ENCODE results near the gene RASSF5.
"Not testable (repeated sequence)": the region's sequence is repeated elsewhere in the genome, so short reads cannot be mapped to it uniquely, and the experiment has no call there.

Gene RASSF5

GRCh38 chr1:206572835-206573234 is 65.5 kb downstream of the RASSF5 start:
- DNase-seq (ENCODE audit: low read depth): no peak

GRCh38 chr1:206573319-206573718 is 66.0 kb downstream of the RASSF5 start:
- DNase-seq (ENCODE audit: low read depth): no peak

- no peak for DNase-seq (ENCODE audit: low read depth)
These were observed 66.4 kb downstream of the RASSF5 start for GRCh38 chr1:206573762-206574161.

DNA sequence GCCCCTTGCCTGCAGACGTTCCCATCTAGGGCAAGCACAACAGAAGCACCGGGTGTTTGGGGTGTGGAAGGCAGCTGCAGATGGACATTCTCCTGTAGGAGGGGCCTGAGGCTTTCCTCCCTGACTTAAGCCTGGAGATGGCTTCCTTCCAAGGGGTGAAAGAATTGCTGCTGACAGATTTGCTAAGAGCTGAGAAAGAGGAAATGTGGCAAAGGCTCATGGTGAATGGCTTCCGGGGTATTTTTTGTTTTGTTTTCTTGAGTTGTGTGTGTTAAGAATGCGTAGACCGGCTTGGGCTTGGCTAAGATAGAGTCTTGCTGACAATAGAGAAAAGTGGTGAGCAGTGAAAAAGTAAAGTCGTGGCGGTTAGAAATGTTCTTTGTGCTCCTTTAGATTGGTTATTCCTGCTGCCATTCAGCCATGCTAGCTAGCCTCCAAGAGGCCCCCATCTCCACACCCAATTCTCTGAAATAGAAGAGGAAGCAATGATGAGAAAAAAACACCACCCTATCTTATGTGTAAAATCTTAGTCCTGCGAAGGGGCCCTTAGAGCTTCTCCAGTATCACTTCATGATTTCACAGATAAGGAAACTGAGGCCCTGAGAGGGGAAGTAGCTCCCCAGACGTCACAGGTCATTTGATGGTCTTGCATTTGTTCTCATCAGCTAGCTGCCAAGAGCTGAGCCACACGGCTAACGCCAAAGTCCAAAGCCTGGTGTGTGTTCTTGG is 68.0 kb downstream of the RASSF5 start:
- peak; percentile 54 for DNase-seq (ENCODE audit: low read depth)

DNA sequence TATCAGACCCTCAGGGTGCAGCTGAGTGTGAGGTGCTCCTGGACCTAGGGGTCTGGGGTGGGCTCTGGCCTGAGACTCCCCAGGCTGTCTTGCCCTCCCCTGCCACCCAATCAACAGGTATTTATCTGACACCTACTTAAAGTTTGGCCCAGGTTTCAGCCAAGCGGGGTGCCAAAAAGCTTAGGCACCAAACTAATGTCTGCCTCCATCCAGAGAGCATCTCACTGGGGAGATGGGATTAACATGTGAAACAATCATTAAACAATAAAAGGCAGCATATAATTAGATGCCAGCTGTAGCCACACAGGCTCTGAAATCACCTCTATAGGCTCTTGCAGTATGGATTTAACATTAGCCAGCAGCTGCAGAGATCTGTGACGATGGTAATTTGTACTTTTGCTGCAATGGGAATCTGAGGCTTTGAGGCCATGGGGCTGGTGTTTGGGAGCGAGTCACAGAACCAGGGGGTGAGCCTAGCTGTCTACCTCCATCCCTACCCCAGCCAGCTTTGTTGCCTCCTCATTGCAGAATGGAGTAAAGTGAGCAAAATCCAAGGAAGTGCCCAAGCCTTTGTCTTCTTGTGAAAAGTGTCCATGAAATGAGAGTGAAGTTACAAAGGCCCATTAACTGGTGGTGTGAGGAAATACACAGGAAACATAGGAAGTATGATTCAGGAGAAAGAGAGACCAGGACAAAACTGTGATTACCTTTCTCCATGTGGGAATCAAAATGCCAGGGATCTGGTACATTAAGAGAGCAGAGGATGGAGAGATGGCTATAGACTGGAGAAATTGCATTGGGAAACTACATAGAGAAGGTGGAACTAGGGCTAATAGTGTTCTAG is 68.8 kb downstream of the RASSF5 start:
- DNase-seq (ENCODE audit: low read depth): no peak

GRCh38 chr1:206577626-206578025 is 70.3 kb downstream of the RASSF5 start:
- no peak for DNase-seq (ENCODE audit: low read depth)

DNA sequence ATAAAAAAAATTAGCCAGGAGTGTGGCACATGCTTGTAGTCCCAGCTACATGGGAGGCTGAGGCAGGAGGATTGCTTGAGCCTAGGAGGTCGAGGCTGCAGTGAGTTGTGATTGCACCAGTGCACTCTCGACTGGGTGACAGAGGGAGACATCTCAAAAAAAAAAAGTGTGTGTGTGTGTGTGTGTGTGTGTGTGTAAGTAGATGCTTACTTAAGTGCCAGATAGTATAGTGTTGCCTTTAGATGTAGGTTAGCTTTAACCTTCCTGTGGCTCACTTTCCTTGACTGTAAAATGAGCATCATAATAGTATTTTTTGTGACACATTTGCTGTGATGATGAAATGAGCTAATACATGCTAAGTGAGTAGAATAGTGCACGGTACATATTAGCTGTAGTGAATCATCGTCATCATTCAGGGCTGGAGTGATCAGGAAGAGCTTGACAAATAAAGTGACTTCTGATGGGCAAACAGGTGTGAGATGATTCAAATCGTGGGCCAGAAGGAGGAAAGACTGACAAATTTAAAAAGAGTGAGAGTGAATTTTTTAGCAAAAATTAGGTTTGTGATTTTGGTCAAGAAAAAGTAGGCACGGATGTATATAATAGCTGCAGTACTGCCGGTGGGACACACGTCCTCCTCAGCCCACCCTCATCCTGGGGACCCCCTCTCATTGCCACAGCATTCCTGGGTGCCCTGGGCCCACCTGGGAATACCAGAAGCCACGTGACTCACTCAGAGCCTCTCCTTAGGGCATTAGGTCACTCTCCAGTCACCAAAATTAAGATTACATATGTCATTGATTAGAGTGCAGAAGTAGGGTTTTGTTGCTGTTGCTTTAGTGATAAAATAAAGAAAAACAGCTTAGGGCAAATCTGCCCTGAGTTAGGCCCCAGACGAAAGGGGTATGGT is 71.0 kb downstream of the RASSF5 start:
- DNase-seq (ENCODE audit: low read depth): peak; percentile 42

GRCh38 chr1:206578978-206579374 is 71.6 kb downstream of the RASSF5 start:
- DNase-seq (ENCODE audit: low read depth): no peak

GRCh38 chr1:206579747-206580437 is 72.6 kb downstream of the RASSF5 start:
- DNase-seq (ENCODE audit: low read depth): peak; percentile 66

DNA sequence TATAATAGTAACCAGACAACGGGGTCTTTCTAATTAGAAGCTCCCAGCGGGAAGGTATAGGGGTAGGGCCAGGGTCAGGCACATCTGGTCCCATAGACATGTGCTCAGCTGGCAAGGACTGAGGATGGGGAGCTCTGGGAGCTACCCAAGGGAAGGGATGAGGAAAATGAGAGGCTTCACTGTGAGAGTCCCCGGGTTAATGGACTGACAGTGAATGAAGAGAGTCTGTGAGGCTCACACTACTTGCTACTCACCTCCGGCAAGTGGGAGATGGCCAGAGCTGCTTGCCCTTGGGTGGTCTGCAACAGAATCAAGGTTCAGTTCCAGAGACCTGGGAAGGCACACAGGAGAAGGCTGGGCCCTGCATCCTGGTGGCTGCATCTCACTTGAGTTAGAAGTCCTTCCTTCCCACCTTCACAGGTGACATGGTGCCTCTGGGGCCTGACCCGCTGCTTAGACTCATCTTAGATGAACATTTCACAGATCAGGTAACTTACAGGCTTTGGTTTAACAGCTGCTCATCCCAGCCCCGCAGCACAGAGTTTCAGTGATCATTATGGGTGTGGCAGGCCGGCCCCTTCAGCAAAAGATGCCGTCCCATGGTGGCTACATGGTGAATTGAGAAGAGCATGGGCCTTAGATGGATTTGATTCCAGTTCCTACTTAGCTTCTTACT is 73.2 kb downstream of the RASSF5 start:
- DNase-seq (ENCODE audit: low read depth): no peak

DNA sequence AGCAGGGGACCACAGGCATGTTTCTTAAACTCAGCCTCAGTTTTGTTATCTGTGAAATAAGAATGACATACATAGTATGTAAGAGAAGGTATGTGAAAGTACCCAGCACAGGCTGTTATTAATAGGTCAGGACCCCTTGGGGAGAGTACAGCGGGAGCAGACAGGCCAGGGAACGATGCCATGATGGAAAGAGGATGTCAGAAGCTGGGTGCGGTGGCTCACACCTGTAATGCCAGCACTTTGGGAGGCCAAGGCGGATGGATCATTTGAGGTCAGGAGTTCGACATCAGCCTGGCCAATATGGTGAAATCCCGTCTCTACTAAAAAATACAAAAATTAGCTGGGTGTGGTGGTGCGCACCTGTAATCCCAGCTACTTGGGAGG is 73.8 kb downstream of the RASSF5 start:
- DNase-seq (ENCODE audit: low read depth): not testable (repeated sequence)

DNA sequence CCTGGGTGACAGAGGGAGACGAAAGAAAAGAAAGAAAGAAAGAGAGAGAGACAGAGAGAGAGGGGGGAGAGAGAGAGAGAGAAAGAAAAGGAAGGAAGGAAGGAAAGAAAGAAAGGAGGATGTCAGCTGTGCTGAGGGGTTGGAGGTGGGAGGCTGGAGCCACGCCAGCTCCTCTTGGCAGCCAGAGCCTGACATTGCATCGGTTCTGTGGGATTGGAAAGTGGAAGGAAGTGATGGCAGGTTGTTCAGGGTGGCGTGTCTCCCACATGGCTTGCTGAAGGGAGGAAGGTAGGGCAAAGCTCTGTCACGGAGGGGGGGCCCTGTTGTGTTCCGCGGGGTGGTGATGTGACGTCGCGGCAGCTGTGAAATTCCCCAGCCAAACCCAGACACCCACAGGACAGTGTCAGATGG is 74.2 kb downstream of the RASSF5 start:
- no peak for DNase-seq (ENCODE audit: low read depth)

DNA sequence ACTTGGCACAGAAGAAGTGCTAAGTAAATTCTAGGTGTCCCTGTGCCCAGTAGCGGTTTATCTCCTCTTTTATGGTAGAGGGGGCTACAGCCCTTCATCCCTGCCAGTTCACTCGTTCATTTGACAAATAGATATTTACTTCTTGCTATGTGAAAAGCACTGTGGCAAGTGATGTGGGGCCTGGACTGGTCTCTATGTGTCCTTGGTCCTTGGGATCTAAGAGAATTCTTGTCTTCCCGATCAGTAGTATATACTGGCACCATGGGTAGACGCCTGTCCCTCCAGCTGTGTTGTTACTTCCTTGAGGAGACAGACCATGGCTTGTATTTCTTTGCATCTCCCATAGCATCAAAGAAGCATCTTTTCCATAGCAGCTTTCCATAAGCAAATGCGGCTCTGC is 75.2 kb downstream of the RASSF5 start:
- no peak for DNase-seq (ENCODE audit: low read depth)

GRCh38 chr1:206582971-206583706 is 75.8 kb downstream of the RASSF5 start:
- DNase-seq (ENCODE audit: low read depth): no peak

GRCh38 chr1:206583707-206584648 is 76.6 kb downstream of the RASSF5 start:
- DNase-seq (ENCODE audit: low read depth): peak; percentile 77

GRCh38 chr1:206584683-206585082 is 77.4 kb downstream of the RASSF5 start:
- no peak for DNase-seq (ENCODE audit: low read depth)

DNA sequence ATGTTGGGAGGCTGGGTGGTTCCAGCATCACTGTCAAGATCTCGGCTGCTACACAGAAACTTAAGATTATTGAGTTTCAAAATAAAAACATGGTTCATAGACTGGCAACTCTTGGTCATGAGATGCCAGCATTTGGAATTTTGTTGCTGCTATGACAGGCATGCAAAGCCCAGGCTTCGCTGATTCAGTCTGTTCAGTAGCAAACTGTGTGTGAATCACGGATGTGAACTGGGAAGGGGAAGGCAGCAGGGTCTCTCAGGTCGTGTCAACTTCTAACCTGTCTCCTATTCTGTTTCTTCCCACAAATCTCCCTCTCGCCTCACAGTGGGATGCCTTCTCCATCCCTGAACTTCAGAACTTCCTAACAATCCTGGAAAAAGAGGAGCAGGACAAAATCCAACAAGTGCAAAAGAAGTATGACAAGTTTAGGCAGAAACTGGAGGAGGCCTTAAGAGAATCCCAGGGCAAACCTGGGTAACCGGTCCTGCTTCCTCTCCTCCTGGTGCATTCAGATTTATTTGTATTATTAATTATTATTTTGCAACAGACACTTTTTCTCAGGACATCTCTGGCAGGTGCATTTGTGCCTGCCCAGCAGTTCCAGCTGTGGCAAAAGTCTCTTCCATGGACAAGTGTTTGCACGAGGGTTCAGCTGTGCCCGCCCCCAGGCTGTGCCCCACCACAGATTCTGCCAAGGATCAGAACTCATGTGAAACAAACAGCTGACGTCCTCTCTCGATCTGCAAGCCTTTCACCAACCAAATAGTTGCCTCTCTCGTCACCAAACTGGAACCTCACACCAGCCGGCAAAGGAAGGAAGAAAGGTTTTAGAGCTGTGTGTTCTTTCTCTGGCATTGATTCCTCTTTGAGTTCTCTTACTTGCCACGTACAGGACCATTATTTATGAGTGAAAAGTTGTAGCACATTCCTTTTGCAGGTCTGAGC is 79.4 kb downstream of the RASSF5 start:
- no peak for DNase-seq (ENCODE audit: low read depth)

- no peak for DNase-seq (ENCODE audit: low read depth)
These were observed 80.6 kb downstream of the RASSF5 start for GRCh38 chr1:206587904-206588303.
